LNCaP clone FGC (cell line): ENCODE results near the gene HDAC4.

Source experiments
- DNase-seq: peaks from one replicate; pipeline ENCODE4 v3.0.0-alpha.2; 2011; ENCODE audit warnings: low read depth
- H3K4me3 ChIP-seq: 2 replicates; pipeline ENCODE4 v1.5.1; 2011; ENCODE audit warnings: mild to moderate bottlenecking, low read depth, low read length, control low read depth
- TF ChIP-seq, protein P1 (sequence below): IDR thresholded peaks from 2 replicates; pipeline ENCODE4 v1.5.1; 2012; ENCODE audit warnings: mild to moderate bottlenecking; ENCODE audit not compliant: control insufficient read depth, insufficient read depth; ENCODE audit errors: extremely low read depth

HDAC4 gene

DNA sequence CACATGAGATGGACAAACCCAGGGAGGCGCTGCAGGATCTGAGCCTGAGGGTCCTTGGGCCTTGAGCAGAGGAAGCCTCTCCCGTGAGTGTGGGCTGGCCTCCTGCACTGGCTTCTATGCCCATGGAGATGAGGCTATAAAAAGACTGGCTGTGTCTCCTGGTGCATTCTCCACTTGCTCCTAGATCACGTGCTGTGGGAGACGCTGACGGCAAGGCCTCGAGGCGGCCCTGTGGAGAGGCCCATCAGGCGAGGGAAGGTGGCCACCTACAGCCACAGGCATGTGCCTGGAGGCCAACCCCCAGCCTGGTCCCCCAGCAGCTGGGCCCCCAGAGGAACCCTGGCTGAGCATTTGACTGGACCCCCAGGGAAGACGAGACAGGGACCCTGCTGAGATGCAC lies 354.0 kb downstream of the HDAC4 start:
- no peak overlapping the region for H3K4me3 ChIP-seq
- TF ChIP-seq, protein P1, sequence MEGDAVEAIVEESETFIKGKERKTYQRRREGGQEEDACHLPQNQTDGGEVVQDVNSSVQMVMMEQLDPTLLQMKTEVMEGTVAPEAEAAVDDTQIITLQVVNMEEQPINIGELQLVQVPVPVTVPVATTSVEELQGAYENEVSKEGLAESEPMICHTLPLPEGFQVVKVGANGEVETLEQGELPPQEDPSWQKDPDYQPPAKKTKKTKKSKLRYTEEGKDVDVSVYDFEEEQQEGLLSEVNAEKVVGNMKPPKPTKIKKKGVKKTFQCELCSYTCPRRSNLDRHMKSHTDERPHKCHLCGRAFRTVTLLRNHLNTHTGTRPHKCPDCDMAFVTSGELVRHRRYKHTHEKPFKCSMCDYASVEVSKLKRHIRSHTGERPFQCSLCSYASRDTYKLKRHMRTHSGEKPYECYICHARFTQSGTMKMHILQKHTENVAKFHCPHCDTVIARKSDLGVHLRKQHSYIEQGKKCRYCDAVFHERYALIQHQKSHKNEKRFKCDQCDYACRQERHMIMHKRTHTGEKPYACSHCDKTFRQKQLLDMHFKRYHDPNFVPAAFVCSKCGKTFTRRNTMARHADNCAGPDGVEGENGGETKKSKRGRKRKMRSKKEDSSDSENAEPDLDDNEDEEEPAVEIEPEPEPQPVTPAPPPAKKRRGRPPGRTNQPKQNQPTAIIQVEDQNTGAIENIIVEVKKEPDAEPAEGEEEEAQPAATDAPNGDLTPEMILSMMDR, result no peak
- DNase-seq, result no peak

DNA sequence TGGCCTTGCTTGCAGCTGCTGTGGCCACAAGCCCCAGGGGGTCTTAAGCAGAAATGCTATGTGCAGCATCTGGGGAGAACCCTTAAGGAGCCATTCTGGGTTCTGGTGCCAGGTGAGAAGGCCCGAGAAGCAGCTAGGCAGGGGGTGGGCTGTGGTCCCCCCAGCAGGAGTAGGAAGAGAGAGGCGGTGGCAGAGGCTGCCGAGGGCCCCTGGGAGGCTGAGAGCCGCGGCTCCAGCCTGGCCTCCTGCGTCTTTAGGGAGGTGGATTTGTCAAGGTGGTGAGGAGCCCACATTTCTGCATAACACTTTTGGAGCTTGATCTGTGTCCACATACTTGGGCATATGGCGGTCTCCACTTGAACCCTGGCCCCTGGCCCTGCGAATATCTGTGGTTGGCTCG lies 356.5 kb downstream of the HDAC4 start:
- TF ChIP-seq, protein P1, result no peak
- DNase-seq, result no peak
- no peak overlapping the region for H3K4me3 ChIP-seq

DNA sequence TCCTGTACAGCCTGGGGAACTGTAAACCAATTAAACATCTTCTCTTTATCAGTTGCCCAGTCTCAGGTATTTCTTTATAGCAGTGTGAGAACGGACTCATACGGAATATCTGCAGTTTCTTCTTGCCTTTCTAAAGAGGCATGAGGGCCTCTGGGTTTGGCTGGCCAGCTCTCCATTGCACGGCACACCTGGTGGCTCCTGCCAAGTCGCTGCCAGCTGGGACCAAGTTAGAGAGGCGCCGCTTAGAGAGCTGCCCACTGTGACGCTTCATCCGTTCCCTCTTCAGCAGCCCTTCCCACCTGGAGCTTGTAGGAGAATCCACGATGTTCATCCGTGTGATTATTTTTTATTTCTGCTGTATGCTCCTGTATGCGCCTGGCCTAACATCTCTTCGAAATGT lies 357.5 kb downstream of the HDAC4 start:
- TF ChIP-seq, protein P1, result no peak
- DNase-seq, result no peak
- no peak overlapping the region for H3K4me3 ChIP-seq

DNA sequence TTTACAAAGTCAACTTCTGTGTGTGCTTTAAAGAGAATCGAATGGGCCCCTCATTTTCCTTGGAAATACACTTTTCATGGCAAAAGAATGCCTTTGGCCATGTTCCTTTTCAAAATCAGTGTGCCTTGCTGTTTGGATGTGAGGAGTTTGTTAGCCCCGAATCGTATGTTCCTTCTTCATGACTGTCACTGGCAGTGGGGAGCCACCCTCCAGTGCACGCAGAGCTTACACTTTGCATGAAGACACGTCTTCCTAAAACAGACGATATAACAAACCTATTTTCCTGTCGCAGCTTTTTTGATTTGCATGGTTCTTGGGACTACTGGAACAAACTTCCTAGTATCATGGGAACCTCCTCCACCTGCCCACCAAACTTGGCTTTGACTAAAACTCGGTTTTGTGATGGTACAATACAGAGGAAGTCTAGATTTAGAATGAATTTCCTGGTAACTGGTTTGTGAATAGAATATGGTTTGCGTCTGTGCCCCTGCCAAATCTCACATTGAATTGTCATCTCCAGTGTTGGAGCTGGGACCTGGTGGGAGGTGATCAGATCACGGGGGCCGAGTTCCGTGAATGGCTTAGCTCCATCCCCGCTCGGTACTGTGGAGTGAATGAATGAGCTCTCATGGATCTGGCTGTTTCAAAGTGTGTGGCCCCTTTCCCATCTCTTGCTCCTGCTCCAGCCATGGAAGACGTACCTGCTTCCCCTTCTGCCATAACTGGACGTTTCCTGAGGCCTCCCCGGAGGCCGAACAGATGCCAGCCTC lies 358.1 kb downstream of the HDAC4 start:
- TF ChIP-seq, protein P1, result no peak
- no peak for DNase-seq
- no peak overlapping the region for H3K4me3 ChIP-seq

DNA sequence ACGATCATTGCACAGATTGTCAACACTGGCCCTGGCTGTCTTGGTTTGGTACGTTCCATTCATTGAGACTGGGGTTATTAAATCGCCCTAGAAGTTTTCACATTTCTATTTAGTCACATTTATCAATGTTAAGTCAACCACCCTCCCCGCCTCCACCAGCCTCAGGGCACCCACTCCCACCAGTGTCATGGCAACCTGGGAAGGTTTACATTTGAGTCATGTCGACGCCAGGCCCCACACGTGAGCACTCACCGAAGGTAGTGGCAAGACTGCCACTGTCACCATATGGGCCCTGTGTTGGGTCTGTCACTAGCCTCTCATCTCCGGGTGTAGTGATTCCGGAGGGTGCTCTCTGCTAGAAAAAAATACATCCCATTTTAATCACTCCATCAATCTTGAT lies 358.8 kb downstream of the HDAC4 start:
- DNase-seq, result no peak
- TF ChIP-seq, protein P1, result no peak
- H3K4me3 ChIP-seq, result no peak overlapping the region

DNA sequence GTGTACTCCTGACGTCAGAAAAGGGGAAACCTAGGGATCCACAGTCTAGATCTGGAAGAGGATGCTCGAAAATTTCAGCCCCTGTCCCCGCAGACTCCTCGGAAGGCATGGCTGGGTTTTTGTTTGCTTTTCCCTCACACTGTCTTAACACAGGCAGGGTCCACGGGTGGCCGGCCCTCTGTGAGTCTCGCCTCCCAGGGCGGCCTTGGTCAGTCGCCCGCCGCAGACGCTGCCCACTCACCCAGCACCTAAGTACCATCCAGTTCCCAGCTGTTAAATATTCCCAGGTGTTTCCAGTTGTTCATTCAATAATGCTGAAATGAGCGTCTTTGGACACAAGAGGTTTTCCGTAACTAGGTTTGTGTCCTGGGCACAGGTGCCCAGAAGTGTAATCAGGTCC lies 359.8 kb downstream of the HDAC4 start:
- H3K4me3 ChIP-seq, result no peak overlapping the region
- TF ChIP-seq, protein P1, result no peak
- DNase-seq, result no peak
